Subcutaneous adipose tissue (tissue), 4 donors: Measurements from ENCODE around the gene CACNA1B. TPM values are rescaled to one million over a fixed set of nuclear protein-coding genes. Genes with fewer than 3 reads are reported as not detected.

Experiments
- CTCF ChIP-seq: fragments of 450-650 bp; IDR thresholded peaks from one replicate; pipeline ENCODE4 v1.5.1; 2016; ENCODE audit warnings: low read depth, mild to moderate bottlenecking, control low read depth, antibody characterized with exemption, moderate library complexity
- total RNA-seq, 4 donors: library from RNA; depleted of rRNA; stranded (reverse); fragments of >200 nt; gene quantifications; one replicate each; pipeline ENCODE4 v1.1.0, GENCODE V29; 2016

Gene CACNA1B
- total RNA-seq, 4 donors from 2014 or later: not detected

GRCh38 chr9:138072897-138073296, 195.3 kb downstream of the CACNA1B start:
- no peak for TF ChIP-seq CTCF

GRCh38 chr9:138073408-138073807, 195.8 kb downstream of the CACNA1B start:
- TF ChIP-seq CTCF: no peak

GRCh38 chr9:138073808-138074207, 196.2 kb downstream of the CACNA1B start:
- no peak for TF ChIP-seq CTCF

GRCh38 chr9:138074516-138074915, 196.9 kb downstream of the CACNA1B start:
- TF ChIP-seq CTCF: no peak

GRCh38 chr9:138075496-138075895, 197.9 kb downstream of the CACNA1B start:
- no peak for TF ChIP-seq CTCF

- TF ChIP-seq CTCF: no peak
These were observed 198.5 kb downstream of the CACNA1B start for GRCh38 chr9:138075961-138076649.

- TF ChIP-seq CTCF: no peak
These were observed 199.0 kb downstream of the CACNA1B start for GRCh38 chr9:138076650-138077009.
